ENCODE data around the gene HTR5A.

HTR5A gene

GRCh38 chr7:155073922-155074321 is 3.8 kb downstream of the HTR5A start:
- Histone ChIP-seq H2AK5ac (ENCODE audit: low read depth, low read length) (no peak overlapping the region), H3K4me2 (ENCODE audit: insufficient read depth, low read length, poor library complexity, severe bottlenecking) (no peak overlapping the region), H2AFZ (ENCODE audit: low read length) (no peak overlapping the region), H4K91ac (ENCODE audit: low read depth, low read length, poor library complexity) (no peak overlapping the region), H4K8ac (ENCODE audit: low read depth, low read length) (no peak overlapping the region), H3K4me1 (ENCODE audit: control insufficient read depth in 2 of 2, insufficient read depth in 1 of 2, low read depth in 1 of 2, low read length in 2 of 2) (peaks cover 0 to 4% of the 10 kb centered on the region in 2 donors), H3K79me1 (ENCODE audit: low read depth, low read length) (no peaks in the 10 kb centered on the region), H2BK5ac (ENCODE audit: low read length) (no peak overlapping the region), H3K9ac (ENCODE audit: low read depth, low read length, poor library complexity) (no peak overlapping the region), H3K4ac (ENCODE audit: low read length) (no peak overlapping the region), H2BK15ac (ENCODE audit: low read length) (no peak overlapping the region), H3K27me3 (ENCODE audit: control insufficient read depth in 3 of 3, insufficient read depth in 3 of 3, low read depth in 1 of 3, low read length in 3 of 3) (peaks cover 2 to 18% (median 13%) of the 10 kb centered on the region in 3 experiments), H3K14ac (ENCODE audit: low read length) (no peak overlapping the region), H3K36me3 (replicated peaks in 1 of 2; ENCODE audit: control insufficient read depth in 2 of 2, insufficient read depth in 2 of 2, low read length in 2 of 2) (no peaks in the 10 kb centered on the region), H2BK12ac (ENCODE audit: low read length) (no peak overlapping the region), H3K9me3 (replicated peaks in 1 of 2; ENCODE audit: control insufficient read depth in 2 of 2, insufficient read depth in 1 of 2, low read depth in 1 of 2, low read length in 2 of 2) (no peaks in the 10 kb centered on the region), H3K18ac (ENCODE audit: low read length) (no peak overlapping the region), H3K27ac (replicated peaks; ENCODE audit: low read length) (no peak overlapping the region), H3K23ac (ENCODE audit: low read depth, low read length, poor library complexity) (no peak overlapping the region), H3K4me3 (ENCODE audit: low read length in 2 of 2) (no peak overlapping the region), H2BK120ac (ENCODE audit: low read depth, low read length) (no peak overlapping the region)
- DNase-seq (ENCODE audit: low spot score), result no peak

DNA sequence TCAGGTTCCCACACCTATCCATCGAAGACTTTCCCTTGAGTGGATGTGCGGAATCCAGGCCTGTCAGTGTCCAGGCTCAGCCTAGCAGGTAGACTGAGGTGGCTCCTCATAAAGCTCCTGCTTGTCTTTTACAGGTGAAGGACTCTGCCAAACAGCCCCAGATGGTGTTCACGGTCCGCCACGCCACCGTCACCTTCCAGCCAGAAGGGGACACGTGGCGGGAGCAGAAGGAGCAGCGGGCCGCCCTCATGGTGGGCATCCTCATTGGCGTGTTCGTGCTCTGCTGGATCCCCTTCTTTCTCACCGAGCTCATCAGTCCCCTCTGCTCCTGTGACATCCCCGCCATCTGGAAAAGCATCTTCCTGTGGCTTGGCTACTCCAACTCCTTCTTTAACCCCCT is 13.9 kb downstream of the HTR5A start:
- Histone ChIP-seq H3K9me3 (replicated peaks in 1 of 2; ENCODE audit: control insufficient read depth in 2 of 2, insufficient read depth in 1 of 2, low read depth in 1 of 2, low read length in 2 of 2) (peaks cover 0 to 4% of the 10 kb centered on the region in 2 donors), H2AFZ (ENCODE audit: low read length) (no peak overlapping the region)
- WGBS, 2 donors (ENCODE audit: extremely low coverage in 2 of 2, insufficient read length in 2 of 2, insufficient replicate concordance in 1 of 2), result no CpG with 5 or more reads among the region's 14 CpGs

GRCh38 chr7:155084969-155085368 is 14.8 kb downstream of the HTR5A start:
- Histone ChIP-seq H2BK12ac (ENCODE audit: low read length) (no peak overlapping the region), H3K27ac (replicated peaks; ENCODE audit: low read length) (no peak overlapping the region), H2BK120ac (ENCODE audit: low read depth, low read length) (no peak overlapping the region), H3K18ac (ENCODE audit: low read length) (no peak overlapping the region), H3K4ac (ENCODE audit: low read length) (no peak overlapping the region), H2BK5ac (ENCODE audit: low read length) (no peak overlapping the region), H3K27me3 (ENCODE audit: control insufficient read depth in 3 of 3, insufficient read depth in 3 of 3, low read depth in 1 of 3, low read length in 3 of 3) (peaks cover 0 to under 1% (median 0%) of the 10 kb centered on the region in 3 experiments), H2AK5ac (ENCODE audit: low read depth, low read length) (no peak overlapping the region), H3K4me3 (ENCODE audit: low read length in 2 of 2) (no peak overlapping the region), H3K23ac (ENCODE audit: low read depth, low read length, poor library complexity) (no peak overlapping the region), H3K9me3 (replicated peaks in 1 of 2; ENCODE audit: control insufficient read depth in 2 of 2, insufficient read depth in 1 of 2, low read depth in 1 of 2, low read length in 2 of 2) (peaks cover 0 to 4% of the 10 kb centered on the region in 2 donors), H3K79me1 (ENCODE audit: low read depth, low read length) (no peaks in the 10 kb centered on the region), H2AFZ (ENCODE audit: low read length) (no peak overlapping the region), H3K9ac (ENCODE audit: low read depth, low read length, poor library complexity) (no peak overlapping the region), H3K4me2 (ENCODE audit: insufficient read depth, low read length, poor library complexity, severe bottlenecking) (no peak overlapping the region), H3K36me3 (replicated peaks in 1 of 2; ENCODE audit: control insufficient read depth in 2 of 2, insufficient read depth in 2 of 2, low read length in 2 of 2) (no peaks in the 10 kb centered on the region), H2BK15ac (ENCODE audit: low read length) (no peak overlapping the region), H3K4me1 (ENCODE audit: control insufficient read depth in 2 of 2, insufficient read depth in 1 of 2, low read depth in 1 of 2, low read length in 2 of 2) (peaks cover 0 to 3% of the 10 kb centered on the region in 2 donors), H4K8ac (ENCODE audit: low read depth, low read length) (no peak overlapping the region), H3K14ac (ENCODE audit: low read length) (no peak overlapping the region), H4K91ac (ENCODE audit: low read depth, low read length, poor library complexity) (no peak overlapping the region)
- no CpG with 5 or more reads among the region's 5 CpGs for WGBS, 2 donors (ENCODE audit: extremely low coverage in 2 of 2, insufficient read length in 2 of 2, insufficient replicate concordance in 1 of 2)
- no peak for DNase-seq (ENCODE audit: low spot score)

More for the DNA sequence above, 13.9 kb downstream of the HTR5A start:
- Histone ChIP-seq H2AK5ac (ENCODE audit: low read depth, low read length) (no peak overlapping the region), H2BK5ac (ENCODE audit: low read length) (no peak overlapping the region), H2BK12ac (ENCODE audit: low read length) (no peak overlapping the region), H3K27ac (replicated peaks; ENCODE audit: low read length) (no peak overlapping the region), H3K27me3 (ENCODE audit: control insufficient read depth in 3 of 3, insufficient read depth in 3 of 3, low read depth in 1 of 3, low read length in 3 of 3) (peaks cover 0 to 3% (median 0%) of the 10 kb centered on the region in 3 experiments), H3K23ac (ENCODE audit: low read depth, low read length, poor library complexity) (peak overlapping the region; percentile 21), H2BK15ac (ENCODE audit: low read length) (no peak overlapping the region), H3K79me1 (ENCODE audit: low read depth, low read length) (no peaks in the 10 kb centered on the region), H4K91ac (ENCODE audit: low read depth, low read length, poor library complexity) (no peak overlapping the region), H3K36me3 (replicated peaks in 1 of 2; ENCODE audit: control insufficient read depth in 2 of 2, insufficient read depth in 2 of 2, low read length in 2 of 2) (no peaks in the 10 kb centered on the region), H3K9ac (ENCODE audit: low read depth, low read length, poor library complexity) (no peak overlapping the region), H3K4me1 (ENCODE audit: control insufficient read depth in 2 of 2, insufficient read depth in 1 of 2, low read depth in 1 of 2, low read length in 2 of 2) (peaks cover 0 to 3% of the 10 kb centered on the region in 2 donors), H3K4me2 (ENCODE audit: insufficient read depth, low read length, poor library complexity, severe bottlenecking) (no peak overlapping the region), H2BK120ac (ENCODE audit: low read depth, low read length) (no peak overlapping the region), H3K4ac (ENCODE audit: low read length) (no peak overlapping the region), H3K4me3 (ENCODE audit: low read length in 2 of 2) (no peak overlapping the region), H4K8ac (ENCODE audit: low read depth, low read length) (no peak overlapping the region), H3K18ac (ENCODE audit: low read length) (no peak overlapping the region), H3K14ac (ENCODE audit: low read length) (no peak overlapping the region)
- DNase-seq (ENCODE audit: low spot score), result no peak

- Histone ChIP-seq H3K36me3 (replicated peaks in 1 of 2; ENCODE audit: control insufficient read depth in 2 of 2, insufficient read depth in 2 of 2, low read length in 2 of 2) (no peaks in the 10 kb centered on the region), H2BK15ac (ENCODE audit: low read length) (no peak overlapping the region), H3K79me1 (ENCODE audit: low read depth, low read length) (no peaks in the 10 kb centered on the region), H2BK12ac (ENCODE audit: low read length) (no peak overlapping the region), H3K4ac (ENCODE audit: low read length) (no peak overlapping the region), H3K4me3 (ENCODE audit: low read length in 2 of 2) (no peak overlapping the region), H4K91ac (ENCODE audit: low read depth, low read length, poor library complexity) (no peak overlapping the region), H3K9ac (ENCODE audit: low read depth, low read length, poor library complexity) (no peak overlapping the region), H3K4me2 (ENCODE audit: insufficient read depth, low read length, poor library complexity, severe bottlenecking) (no peak overlapping the region), H2BK5ac (ENCODE audit: low read length) (no peak overlapping the region), H2AFZ (ENCODE audit: low read length) (no peak overlapping the region), H2AK5ac (ENCODE audit: low read depth, low read length) (no peak overlapping the region), H3K27ac (replicated peaks; ENCODE audit: low read length) (no peak overlapping the region), H3K18ac (ENCODE audit: low read length) (no peak overlapping the region), H3K9me3 (replicated peaks in 1 of 2; ENCODE audit: control insufficient read depth in 2 of 2, insufficient read depth in 1 of 2, low read depth in 1 of 2, low read length in 2 of 2) (no peaks in the 10 kb centered on the region), H3K4me1 (ENCODE audit: control insufficient read depth in 2 of 2, insufficient read depth in 1 of 2, low read depth in 1 of 2, low read length in 2 of 2) (no peaks in the 10 kb centered on the region), H3K27me3 (ENCODE audit: control insufficient read depth in 3 of 3, insufficient read depth in 3 of 3, low read depth in 1 of 3, low read length in 3 of 3) (peaks cover 0 to 8% (median 0%) of the 10 kb centered on the region in 3 experiments), H3K14ac (ENCODE audit: low read length) (no peak overlapping the region), H4K8ac (ENCODE audit: low read depth, low read length) (no peak overlapping the region), H3K23ac (ENCODE audit: low read depth, low read length, poor library complexity) (no peak overlapping the region), H2BK120ac (ENCODE audit: low read depth, low read length) (no peak overlapping the region)
- no peak for DNase-seq (ENCODE audit: low spot score)
- no CpG with 5 or more reads among the region's 4 CpGs for WGBS, 2 donors (ENCODE audit: extremely low coverage in 2 of 2, insufficient read length in 2 of 2, insufficient replicate concordance in 1 of 2)
These were observed 20.6 kb downstream of the HTR5A start for GRCh38 chr7:155090684-155091083.

All from neuronal stem cell (in vitro differentiated cells).